HTR-8/SVneo (cell line): Measurements from ENCODE around the gene CCDC18.
"Not testable (repeated sequence)": the region's sequence is repeated elsewhere in the genome, so short reads cannot be mapped to it uniquely, and the experiment has no call there.

Source experiments
- DNase-seq: peaks from one replicate; pipeline ENCODE4 v3.0.0; 2011; ENCODE audit warnings: low spot score, mixed read lengths; ENCODE audit not compliant: insufficient read length
- FAIRE-seq: peaks from 2 replicates; lab custom pipeline; 2011; peaks lifted over from hg19 to GRCh38; lab: Jason Lieb, UNC

CCDC18 gene

GRCh38 chr1:93180723-93181613 lies at the start of gene CCDC18:
CCDC18 (plus strand) TSS chr1:93180724; CDS start chr1:93183362, 2,638 bp downstream.
- DNase-seq (peak; percentile 35), FAIRE-seq (no peak)

- FAIRE-seq, result no peak
- DNase-seq, result no peak
Measured at GRCh38 chr1:93132638-93133037, 47.9 kb upstream of the CCDC18 start.

DNA sequence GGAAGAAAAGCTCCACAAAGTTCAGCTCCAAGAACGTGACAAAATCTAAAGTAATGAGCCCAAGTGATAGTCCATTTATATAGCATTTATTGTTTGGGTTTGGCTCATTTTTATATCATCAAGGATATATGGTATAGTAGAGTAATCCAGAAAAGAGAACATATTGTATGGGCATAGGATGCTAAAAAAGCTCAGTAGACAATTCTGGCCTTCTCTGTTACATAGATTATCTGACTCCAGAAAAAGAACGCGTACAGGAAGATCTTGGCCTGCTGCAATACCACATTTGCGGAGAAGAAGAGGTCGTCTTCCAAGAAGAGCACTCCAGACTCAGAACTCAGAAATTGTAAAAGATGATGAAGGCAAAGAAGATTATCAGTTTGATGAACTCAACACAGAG lies 44.1 kb upstream of the CCDC18 start:
- FAIRE-seq (no peak), DNase-seq (no peak)

GRCh38 chr1:93137604-93138292 lies 42.8 kb upstream of the CCDC18 start:
- DNase-seq (no peak), FAIRE-seq (no peak)

DNA sequence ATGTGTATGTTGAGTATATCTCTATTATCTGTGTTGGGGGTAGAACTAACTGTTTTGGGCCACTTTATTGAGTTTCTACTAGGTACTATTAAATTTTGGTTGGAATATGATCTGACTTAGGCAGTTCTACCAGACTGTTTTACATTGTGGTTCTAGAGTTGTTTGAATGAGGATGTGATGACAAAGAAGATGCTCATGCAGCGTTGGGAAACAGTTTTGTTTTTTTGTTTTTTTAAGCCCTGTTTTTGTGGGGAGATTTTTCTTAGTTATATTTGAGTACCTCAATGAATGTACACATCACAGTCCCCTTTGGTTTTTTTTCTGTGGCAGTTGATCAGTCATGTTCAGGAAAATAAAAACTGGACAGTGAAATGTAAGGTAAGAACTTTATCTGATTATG lies 40.4 kb upstream of the CCDC18 start:
- DNase-seq (no peak), FAIRE-seq (no peak)

- FAIRE-seq (no peak), DNase-seq (no peak)
Measured at GRCh38 chr1:93142161-93142560, 38.4 kb upstream of the CCDC18 start.

- DNase-seq, result no peak
- FAIRE-seq, result no peak
Measured at GRCh38 chr1:93143136-93143535, 37.4 kb upstream of the CCDC18 start.

DNA sequence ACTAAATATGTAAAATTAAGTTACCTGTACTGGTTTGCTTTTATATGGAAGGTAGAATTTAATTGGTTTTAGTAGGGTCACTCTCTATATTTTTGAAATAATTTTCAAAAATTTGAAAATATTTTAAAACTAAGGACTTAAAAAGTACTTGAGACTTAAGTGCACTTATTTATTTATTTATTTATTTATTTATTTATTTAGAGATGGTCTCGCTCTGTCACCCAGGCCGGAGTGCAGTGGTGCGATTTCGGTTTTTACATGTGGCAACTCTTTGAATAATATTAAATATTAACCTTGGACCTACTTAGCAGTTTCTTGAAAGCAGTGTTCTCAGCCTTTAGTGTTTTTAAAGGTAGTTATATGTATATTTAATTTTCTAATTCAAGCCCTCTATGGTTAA lies 36.8 kb upstream of the CCDC18 start:
- FAIRE-seq, result no peak
- DNase-seq, result no peak

- DNase-seq (no peak), FAIRE-seq (no peak)
Measured at GRCh38 chr1:93148001-93148400, 32.5 kb upstream of the CCDC18 start.

DNA sequence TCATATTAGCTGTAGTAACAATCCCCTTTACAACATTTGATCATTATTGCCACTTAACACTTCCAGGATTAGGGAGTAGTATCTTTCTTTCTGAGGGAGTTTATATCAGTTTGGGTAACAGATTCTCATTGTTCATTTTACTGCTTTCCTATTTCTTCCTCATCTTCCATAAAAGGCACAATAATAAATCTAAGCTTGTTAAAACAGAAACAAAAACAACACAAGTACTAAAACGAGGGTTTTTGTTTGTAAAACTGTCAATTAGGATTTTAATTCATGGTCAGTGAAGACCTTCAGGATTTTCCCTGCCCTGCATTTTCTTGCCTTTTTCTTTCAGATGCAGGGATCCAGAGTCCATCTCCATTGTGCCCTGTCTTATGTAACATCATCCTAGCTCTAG lies 29.8 kb upstream of the CCDC18 start:
- FAIRE-seq, result no peak
- DNase-seq, result no peak

GRCh38 chr1:93151474-93151873 lies 29.1 kb upstream of the CCDC18 start:
- DNase-seq, result no peak
- FAIRE-seq, result no peak

- FAIRE-seq, result no peak
Measured at GRCh38 chr1:93152835-93153234, 27.7 kb upstream of the CCDC18 start.

GRCh38 chr1:93154898-93155297 lies 25.6 kb upstream of the CCDC18 start:
- no peak for DNase-seq
- FAIRE-seq, result no peak

More at GRCh38 chr1:93152835-93153234, 27.7 kb upstream of the CCDC18 start:
- DNase-seq, result no peak

DNA sequence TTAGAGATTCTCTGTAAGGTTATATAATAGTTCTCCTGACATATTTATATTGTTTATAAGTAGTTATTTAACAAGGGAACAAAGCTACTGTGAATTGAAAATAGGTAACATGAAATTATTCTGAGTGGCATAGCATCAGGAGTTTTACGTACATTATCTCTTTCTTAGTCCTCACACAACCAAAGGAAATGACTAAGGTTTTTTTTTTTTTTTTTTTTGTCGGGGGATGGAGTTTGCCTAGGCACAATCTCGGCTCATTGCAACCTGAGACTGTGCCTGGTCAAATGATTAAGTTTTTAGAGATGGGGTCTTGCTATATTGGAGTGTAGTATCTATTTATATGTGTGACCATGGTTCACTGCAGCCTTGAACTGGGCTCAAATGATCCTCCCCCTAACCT lies 25.2 kb upstream of the CCDC18 start:
- FAIRE-seq, result no peak
- no peak for DNase-seq

- FAIRE-seq (no peak), DNase-seq (no peak)
Measured at GRCh38 chr1:93159337-93159736, 21.2 kb upstream of the CCDC18 start.

- not testable (repeated sequence) for DNase-seq, FAIRE-seq
Measured at GRCh38 chr1:93163314-93163713, 17.2 kb upstream of the CCDC18 start.

- DNase-seq, result no peak
- no peak for FAIRE-seq
Measured at GRCh38 chr1:93164816-93165215, 15.7 kb upstream of the CCDC18 start.

DNA sequence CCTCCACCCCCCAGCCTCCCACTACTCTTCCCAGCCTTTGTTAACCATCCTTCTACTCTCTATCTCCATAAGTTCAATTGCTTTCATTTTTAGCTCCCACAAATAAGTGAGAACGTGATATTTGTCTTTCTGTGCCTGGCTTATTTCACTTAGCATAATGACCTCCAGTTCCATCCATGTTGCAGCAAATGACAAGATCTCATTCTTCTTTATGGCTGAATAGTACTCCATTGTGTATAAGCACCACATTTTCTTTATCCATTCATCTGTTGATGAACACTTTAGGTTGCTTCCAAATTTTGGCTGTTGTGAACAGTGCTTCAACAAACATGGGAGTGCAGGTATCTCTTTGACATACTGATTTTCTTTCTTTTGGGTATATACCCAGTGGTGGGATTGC lies 14.6 kb upstream of the CCDC18 start:
- not testable (repeated sequence) for DNase-seq, FAIRE-seq

DNA sequence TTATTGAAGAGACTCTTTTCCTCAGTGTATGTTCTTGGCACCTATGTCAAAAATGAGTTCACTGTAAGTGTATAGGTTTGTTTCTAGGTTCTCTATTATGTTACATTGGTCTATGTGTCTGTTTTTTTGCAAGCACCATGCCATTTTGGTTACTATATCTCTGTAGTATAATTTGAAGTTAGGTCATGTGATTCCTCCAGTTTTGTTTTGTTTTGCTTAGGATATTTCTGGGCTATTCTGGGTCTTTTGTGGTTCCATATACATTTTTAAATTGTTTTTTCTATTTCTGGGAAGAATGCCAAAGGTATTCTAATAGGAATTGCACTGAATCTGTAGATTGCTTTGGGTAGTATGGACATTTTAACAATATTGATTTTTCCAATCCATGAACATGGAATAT lies 13.5 kb upstream of the CCDC18 start:
- DNase-seq (no peak), FAIRE-seq (no peak)

DNA sequence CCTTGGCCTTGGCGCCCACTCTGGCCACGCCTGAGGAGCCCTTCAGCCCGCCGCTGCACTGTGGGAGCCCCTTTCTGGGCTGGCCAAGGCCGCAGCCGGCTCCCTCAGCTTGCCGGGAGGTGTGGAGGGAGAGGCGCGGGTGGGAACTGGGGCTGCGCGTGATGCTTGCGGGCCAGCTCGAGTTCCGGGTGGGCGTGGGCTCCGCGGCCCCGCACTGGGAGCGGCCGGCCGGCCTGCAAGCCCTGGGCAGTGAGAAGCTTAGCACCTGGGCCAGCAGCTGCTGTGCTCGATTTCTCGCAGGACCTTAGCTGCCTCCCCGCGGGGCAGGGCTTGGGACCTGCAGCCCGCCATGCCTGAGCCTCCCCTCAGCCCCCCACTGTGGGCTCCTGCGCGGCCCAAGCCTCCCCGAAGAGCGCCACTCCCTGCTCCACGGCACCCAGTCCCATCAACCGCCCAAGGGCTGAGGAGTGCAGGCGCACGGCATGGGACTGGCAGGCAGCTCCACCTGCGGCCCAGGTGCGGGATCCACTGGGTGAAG lies 10.3 kb upstream of the CCDC18 start:
- not testable (repeated sequence) for DNase-seq, FAIRE-seq

DNA sequence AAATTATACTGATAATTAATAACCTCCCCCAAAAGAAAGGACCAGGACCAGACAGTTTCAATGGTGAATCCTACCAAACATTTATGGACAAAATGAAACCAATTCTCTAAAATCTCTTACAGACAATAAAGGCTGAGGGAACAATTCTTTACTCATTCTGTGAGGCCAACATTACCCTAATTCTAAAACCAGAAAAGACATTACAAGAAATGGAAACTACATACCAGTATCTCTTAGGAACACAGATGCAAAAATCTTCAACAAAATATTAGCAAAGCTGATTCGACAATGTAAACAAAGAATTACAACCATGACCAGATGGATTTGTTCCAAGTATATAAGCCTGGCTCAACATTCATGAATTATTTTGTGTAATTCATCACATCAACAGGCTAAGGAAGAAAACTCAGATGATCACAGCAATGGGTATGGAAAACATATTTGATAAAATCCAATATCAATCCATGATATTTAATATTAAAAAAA lies 8.9 kb upstream of the CCDC18 start:
- DNase-seq (no peak), FAIRE-seq (no peak)
